Measurements from ENCODE around the gene KANSL1L. TPM values are rescaled to one million over a fixed set of nuclear protein-coding genes. Genes with fewer than 3 reads are reported as not detected.
"Not testable (repeated sequence)": the region's sequence is repeated elsewhere in the genome, so short reads cannot be mapped to it uniquely, and the experiment has no call there.

The KANSL1L gene
- total and polyA plus RNA-seq, 2 donors (not counting 1 experiment from before 2014, with no cell fraction given) = 7.3 to 26.1 TPM

- Histone ChIP-seq H3K27ac (ENCODE audit: insufficient read depth, low read length) (no peak overlapping the region), H3K4me2 (ENCODE audit: extremely low read depth, insufficient read depth, low read length) (no peak overlapping the region), H3K4me3 (replicated peaks in 1 of 4; ENCODE audit: control extremely low read depth in 1 of 4, insufficient read depth in 1 of 4, low read depth in 3 of 4, low read length in 4 of 4) (no peak overlapping the region), H3K4me1 (ENCODE audit: control insufficient read depth, extremely low read depth, insufficient read depth, low read length) (no peaks in the 10 kb centered on the region), H3K79me2 (ENCODE audit: control insufficient read depth, insufficient read depth, low read length) (no peaks in the 10 kb centered on the region), H3K27me3 (ENCODE audit: control insufficient read depth, insufficient read depth, low read length) (no peaks in the 10 kb centered on the region), H2AFZ (ENCODE audit: low read length) (no peak overlapping the region), H4K20me1 (ENCODE audit: control insufficient read depth, extremely low read depth, insufficient read depth, low read length) (no peaks in the 10 kb centered on the region), H3K9me3 (ENCODE audit: control insufficient read depth, insufficient read depth, low read depth, low read length) (no peaks in the 10 kb centered on the region), H3K36me3 (ENCODE audit: control insufficient read depth, insufficient read depth, low read length) (no peaks in the 10 kb centered on the region), H3K9ac (ENCODE audit: insufficient read depth, low read length) (no peak overlapping the region)
- no peak for DNase-seq (ENCODE audit: low read depth in 2 of 2)
- TF ChIP-seq CTCF (conservative IDR thresholded peaks at IDR 0.05 in 1 of 2, IDR thresholded peaks at IDR 0.05 in 1 of 2; ENCODE audit: low read depth in 1 of 2, low read length in 2 of 2) (no peak), EZH2 (IDR thresholded peaks at IDR 0.05; ENCODE audit: low read length, missing control alignments) (no peak)
These were observed 17.0 kb upstream of the KANSL1L start for GRCh38 chr2:210188190-210188589.

- not testable (repeated sequence) for H4K20me1 ChIP-seq (ENCODE audit: control insufficient read depth, extremely low read depth, insufficient read depth, low read length); H3K4me1 ChIP-seq (ENCODE audit: control insufficient read depth, extremely low read depth, insufficient read depth, low read length); H3K27me3 ChIP-seq (ENCODE audit: control insufficient read depth, insufficient read depth, low read length); H2AFZ ChIP-seq (ENCODE audit: low read length); H3K27ac ChIP-seq (ENCODE audit: insufficient read depth, low read length); H3K4me2 ChIP-seq (ENCODE audit: extremely low read depth, insufficient read depth, low read length); DNase-seq (ENCODE audit: low read depth in 2 of 2); H3K36me3 ChIP-seq (ENCODE audit: control insufficient read depth, insufficient read depth, low read length); H3K4me3 ChIP-seq (replicated peaks in 1 of 4; ENCODE audit: control extremely low read depth in 1 of 4, insufficient read depth in 1 of 4, low read depth in 3 of 4, low read length in 4 of 4); H3K9me3 ChIP-seq (ENCODE audit: control insufficient read depth, insufficient read depth, low read depth, low read length); H3K9ac ChIP-seq (ENCODE audit: insufficient read depth, low read length); H3K79me2 ChIP-seq (ENCODE audit: control insufficient read depth, insufficient read depth, low read length)
These were observed 12.7 kb upstream of the KANSL1L start for GRCh38 chr2:210183936-210184335.

GRCh38 chr2:210181606-210182088 is 10.4 kb upstream of the KANSL1L start:
- H2AFZ ChIP-seq (ENCODE audit: low read length); H4K20me1 ChIP-seq (ENCODE audit: control insufficient read depth, extremely low read depth, insufficient read depth, low read length); H3K4me1 ChIP-seq (ENCODE audit: control insufficient read depth, extremely low read depth, insufficient read depth, low read length); H3K36me3 ChIP-seq (ENCODE audit: control insufficient read depth, insufficient read depth, low read length); H3K27me3 ChIP-seq (ENCODE audit: control insufficient read depth, insufficient read depth, low read length); H3K9ac ChIP-seq (ENCODE audit: insufficient read depth, low read length); H3K9me3 ChIP-seq (ENCODE audit: control insufficient read depth, insufficient read depth, low read depth, low read length); DNase-seq (ENCODE audit: low read depth in 2 of 2); H3K79me2 ChIP-seq (ENCODE audit: control insufficient read depth, insufficient read depth, low read length); H3K4me3 ChIP-seq (replicated peaks in 1 of 4; ENCODE audit: control extremely low read depth in 1 of 4, insufficient read depth in 1 of 4, low read depth in 3 of 4, low read length in 4 of 4); H3K4me2 ChIP-seq (ENCODE audit: extremely low read depth, insufficient read depth, low read length); H3K27ac ChIP-seq (ENCODE audit: insufficient read depth, low read length): not testable (repeated sequence)

GRCh38 chr2:210181033-210181605 is 9.9 kb upstream of the KANSL1L start:
- H3K79me2 ChIP-seq (ENCODE audit: control insufficient read depth, insufficient read depth, low read length); H3K4me3 ChIP-seq (replicated peaks in 1 of 4; ENCODE audit: control extremely low read depth in 1 of 4, insufficient read depth in 1 of 4, low read depth in 3 of 4, low read length in 4 of 4); DNase-seq (ENCODE audit: low read depth in 2 of 2); H3K36me3 ChIP-seq (ENCODE audit: control insufficient read depth, insufficient read depth, low read length); H3K27me3 ChIP-seq (ENCODE audit: control insufficient read depth, insufficient read depth, low read length); H3K27ac ChIP-seq (ENCODE audit: insufficient read depth, low read length); H3K4me1 ChIP-seq (ENCODE audit: control insufficient read depth, extremely low read depth, insufficient read depth, low read length); H2AFZ ChIP-seq (ENCODE audit: low read length); H4K20me1 ChIP-seq (ENCODE audit: control insufficient read depth, extremely low read depth, insufficient read depth, low read length); H3K4me2 ChIP-seq (ENCODE audit: extremely low read depth, insufficient read depth, low read length); H3K9me3 ChIP-seq (ENCODE audit: control insufficient read depth, insufficient read depth, low read depth, low read length); H3K9ac ChIP-seq (ENCODE audit: insufficient read depth, low read length): not testable (repeated sequence)

Data from fibroblast of lung (primary cell).